ENCODE results near the gene ACTL6B. TPM values are rescaled to one million over a fixed set of nuclear protein-coding genes. Genes with fewer than 3 reads are reported as not detected.

Gene ACTL6B
- total and polyA plus RNA-seq, 2 donors (not counting 3 experiments of a cell fraction or from before 2014, with no cell fraction given), result not detected

DNA sequence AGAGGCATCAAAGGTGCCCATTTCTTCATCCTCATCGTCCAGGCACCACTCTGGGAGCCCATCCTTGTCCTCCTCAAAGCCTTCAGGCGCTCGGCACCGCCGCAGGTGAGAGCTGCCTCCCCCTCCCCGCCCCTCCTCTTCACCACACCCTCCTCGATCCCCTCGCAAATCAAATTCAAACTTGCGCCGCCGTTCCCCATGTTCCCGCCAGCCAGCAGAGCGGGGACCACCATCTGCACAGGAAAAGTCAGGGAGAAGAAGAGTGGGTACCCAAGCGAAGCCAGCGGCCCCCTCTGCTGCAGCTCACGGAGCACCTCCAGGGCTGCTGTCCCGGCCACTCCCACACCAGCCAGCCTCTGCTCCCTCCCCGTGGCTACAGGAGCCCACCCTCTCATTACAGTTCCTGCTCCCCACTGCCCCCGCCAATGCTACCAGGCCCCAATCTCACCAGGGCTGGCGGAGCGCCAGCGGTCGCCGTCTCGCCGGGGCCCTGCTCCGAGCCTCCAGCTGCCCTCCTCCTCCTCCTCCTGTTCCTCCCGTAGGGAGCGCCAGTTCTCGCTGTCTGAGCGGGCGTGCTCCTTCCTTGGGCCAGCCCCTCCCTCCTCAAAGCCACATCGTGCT is 30.1 kb upstream of the ACTL6B start:
- ChIA-PET POLR2A (interaction anchor here (0.6 kb wide), 1 partner anchor 131 kb away, joined by 4 read pairs; no protein-coding TSS in a partner anchor), CTCF (no interaction called here)
- Histone ChIP-seq H3K27ac (ENCODE audit: insufficient read depth, low read depth, low read length) (no peak overlapping the region), H3K4me2 (ENCODE audit: insufficient read depth, low read length) (no peak overlapping the region), H3K4me3 (replicated peaks in 1 of 3; ENCODE audit: insufficient read depth in 1 of 3, low read depth in 1 of 3, low read length in 3 of 3) (no peak overlapping the region), H3K36me3 (ENCODE audit: control insufficient read depth in 2 of 2, extremely low read depth in 1 of 2, insufficient read depth in 2 of 2, low read length in 2 of 2) (peaks cover 7 to 66% of the 10 kb centered on the region in 2 experiments), H3K79me2 (ENCODE audit: control insufficient read depth, insufficient read depth, low read length) (peaks cover 25% of the 10 kb centered on the region), H3K4me1 (ENCODE audit: control insufficient read depth, extremely low read depth, insufficient read depth, low read length) (no peaks in the 10 kb centered on the region), H3K9ac (replicated peaks; ENCODE audit: extremely low read depth, insufficient read depth, low read length) (no peak overlapping the region), H2AFZ (ENCODE audit: low read depth, low read length) (no peak overlapping the region), H3K9me3 (replicated peaks; ENCODE audit: control insufficient read depth, insufficient read depth, low read length) (no peaks in the 10 kb centered on the region), H4K20me1 (replicated peaks; ENCODE audit: control insufficient read depth, extremely low read depth, insufficient read depth, low read length) (peaks cover 2% of the 10 kb centered on the region), H3K27me3 (ENCODE audit: control insufficient read depth in 2 of 2, insufficient read depth in 2 of 2, low read length in 2 of 2) (no peaks in the 10 kb centered on the region), H3K9me1 (replicated peaks; ENCODE audit: control insufficient read depth, extremely low read depth, insufficient read depth, low read length) (no peaks in the 10 kb centered on the region)
- dilution Hi-C loops (cut with MboI; ENCODE audit: extremely low pct_ligation_motif_present, low sequenced_read_pairs), result no loop called here
- no peak for TF ChIP-seq JUN (IDR thresholded peaks at IDR 0.05; ENCODE audit: borderline replicate concordance, insufficient read depth, insufficient read length, low read depth)
- TF ChIP-seq, protein P1, sequence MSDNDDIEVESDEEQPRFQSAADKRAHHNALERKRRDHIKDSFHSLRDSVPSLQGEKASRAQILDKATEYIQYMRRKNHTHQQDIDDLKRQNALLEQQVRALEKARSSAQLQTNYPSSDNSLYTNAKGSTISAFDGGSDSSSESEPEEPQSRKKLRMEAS (IDR thresholded peaks at IDR 0.05; ENCODE audit: insufficient read depth, insufficient read length), result no peak
- TF ChIP-seq FOS (IDR thresholded peaks at IDR 0.05; ENCODE audit: borderline replicate concordance, insufficient read depth, low read length), result no peak
- no peak for TF ChIP-seq POLR2AphosphoS5 (IDR thresholded peaks at IDR 0.05; ENCODE audit: insufficient read depth, low read depth, low read length)
- TF ChIP-seq POLR2A (IDR thresholded peaks at IDR 0.05; ENCODE audit: low read depth, low read length), result no peak
- no peak for TF ChIP-seq MYC (IDR thresholded peaks at IDR 0.05; ENCODE audit: low read depth, low read length)
- no peak for TF ChIP-seq GATA2 (IDR thresholded peaks at IDR 0.05; ENCODE audit: insufficient read depth, insufficient read length, low read depth, low read length)
- TF ChIP-seq, protein P2, sequence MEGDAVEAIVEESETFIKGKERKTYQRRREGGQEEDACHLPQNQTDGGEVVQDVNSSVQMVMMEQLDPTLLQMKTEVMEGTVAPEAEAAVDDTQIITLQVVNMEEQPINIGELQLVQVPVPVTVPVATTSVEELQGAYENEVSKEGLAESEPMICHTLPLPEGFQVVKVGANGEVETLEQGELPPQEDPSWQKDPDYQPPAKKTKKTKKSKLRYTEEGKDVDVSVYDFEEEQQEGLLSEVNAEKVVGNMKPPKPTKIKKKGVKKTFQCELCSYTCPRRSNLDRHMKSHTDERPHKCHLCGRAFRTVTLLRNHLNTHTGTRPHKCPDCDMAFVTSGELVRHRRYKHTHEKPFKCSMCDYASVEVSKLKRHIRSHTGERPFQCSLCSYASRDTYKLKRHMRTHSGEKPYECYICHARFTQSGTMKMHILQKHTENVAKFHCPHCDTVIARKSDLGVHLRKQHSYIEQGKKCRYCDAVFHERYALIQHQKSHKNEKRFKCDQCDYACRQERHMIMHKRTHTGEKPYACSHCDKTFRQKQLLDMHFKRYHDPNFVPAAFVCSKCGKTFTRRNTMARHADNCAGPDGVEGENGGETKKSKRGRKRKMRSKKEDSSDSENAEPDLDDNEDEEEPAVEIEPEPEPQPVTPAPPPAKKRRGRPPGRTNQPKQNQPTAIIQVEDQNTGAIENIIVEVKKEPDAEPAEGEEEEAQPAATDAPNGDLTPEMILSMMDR (IDR thresholded peaks at IDR 0.05; ENCODE audit: extremely low read depth in 1 of 2, insufficient read depth in 1 of 2, low read depth in 1 of 2, low read length in 2 of 2), result no peak
- no peak for TF ChIP-seq EZH2 (IDR thresholded peaks at IDR 0.05; ENCODE audit: borderline replicate concordance, low read depth, low read length, severe bottlenecking)
- FAIRE-seq, result no peak
- intact Hi-C loops (cut with micrococcal nuclease), result no loop called here
- BruUV-seq (replicated peaks), result no TSS peak
- no peak for DNase-seq (ENCODE audit: low read depth, low spot score)
